HG03378 (cell line): ENCODE measurements around the gene LIN28B.
"Not testable (repeated sequence)": the region's sequence is repeated elsewhere in the genome, so short reads cannot be mapped to it uniquely, and the experiment has no call there.

Source experiments
- ATAC-seq: cut with Tn5 transposase; IDR thresholded peaks from one replicate; pipeline ENCODE4 v1.9.1; 2021; ENCODE audit warnings: mild to moderate bottlenecking, moderate library complexity; ENCODE audit not compliant: unreplicated experiment

LIN28B gene

GRCh38 chr6:104956731-104957294 is at the start of gene LIN28B:
LIN28B (plus strand) TSS chr6:104957107; CDS start chr6:104957251, 144 bp downstream.
- ATAC-seq: no peak

GRCh38 chr6:104908031-104908887 is 48.6 kb upstream of the LIN28B start:
- no peak for ATAC-seq

GRCh38 chr6:104908888-104909525 is 47.9 kb upstream of the LIN28B start:
- no peak for ATAC-seq

GRCh38 chr6:104921896-104922295 is 35.0 kb upstream of the LIN28B start:
- no peak for ATAC-seq

GRCh38 chr6:104928141-104928540 is 28.8 kb upstream of the LIN28B start:
- ATAC-seq: no peak

GRCh38 chr6:104929353-104929752 is 27.6 kb upstream of the LIN28B start:
- ATAC-seq: no peak

GRCh38 chr6:104930939-104931338 is 26.0 kb upstream of the LIN28B start:
- ATAC-seq: no peak

GRCh38 chr6:104936766-104937535 is 20.0 kb upstream of the LIN28B start:
- no peak for ATAC-seq

- ATAC-seq: no peak
Measured at GRCh38 chr6:104940238-104940892, 16.5 kb upstream of the LIN28B start.

GRCh38 chr6:104940893-104941728 is 15.8 kb upstream of the LIN28B start:
- ATAC-seq: no peak

GRCh38 chr6:104941729-104942091 is 15.2 kb upstream of the LIN28B start:
- ATAC-seq: no peak

- no peak for ATAC-seq
Measured at GRCh38 chr6:104943781-104944180, 13.1 kb upstream of the LIN28B start.

GRCh38 chr6:104949206-104949605 is 7.7 kb upstream of the LIN28B start:
- no peak for ATAC-seq

GRCh38 chr6:104951677-104952076 is 5.2 kb upstream of the LIN28B start:
- ATAC-seq: no peak

GRCh38 chr6:104952911-104953399 is 4.0 kb upstream of the LIN28B start:
- no peak for ATAC-seq

GRCh38 chr6:104953400-104954189 is 3.3 kb upstream of the LIN28B start:
- not testable (repeated sequence) for ATAC-seq

- ATAC-seq: no peak
Measured at GRCh38 chr6:104954190-104954797, 2.6 kb upstream of the LIN28B start.

- ATAC-seq: no peak
Measured at GRCh38 chr6:104955491-104955890, 1.4 kb upstream of the LIN28B start.
